K562 (cell line): ENCODE data around the gene YARS1. TPM values are rescaled to one million over a fixed set of nuclear protein-coding genes. Genes with fewer than 3 reads are reported as not detected.
A peak's percentile ranks its signal among the peaks of the same experiment; 100 is the strongest.

Experiments used
- ADNP ChIP-seq: fragments of 200-800 bp; sonication (Bioruptor generic); IDR thresholded peaks from 2 replicates; pipeline ENCODE4 v1.6.1; 2016; ENCODE audit warnings: missing genetic modification characterization, missing compliant biosample characterization
- ARID2 ChIP-seq: fragments of 450-650 bp; IDR thresholded peaks from 2 replicates; pipeline ENCODE4 v1.6.1; 2017; ENCODE audit warnings: antibody characterized with exemption, mild to moderate bottlenecking
- ARID3B ChIP-seq: fragments of 250-450 bp; sonication (Bioruptor Pico); IDR thresholded peaks from 2 replicates; pipeline ENCODE4 v1.4.0; 2020; ENCODE audit warnings: borderline replicate concordance
- BCOR ChIP-seq: fragments of 450-650 bp; IDR thresholded peaks from 2 replicates; pipeline ENCODE4 v1.6.1; 2016
- HNRNPK ChIP-seq: fragments of 200-400 bp; formaldehyde crosslinking; IDR thresholded peaks from one replicate; pipeline ENCODE4 v1.6.1; 2018; ENCODE audit warnings: mild to moderate bottlenecking, low read depth, low read length; ENCODE audit not compliant: poor library complexity, severe bottlenecking
- KHSRP ChIP-seq: fragments of 450-650 bp; IDR thresholded peaks from 2 replicates; pipeline ENCODE4 v1.6.1; 2017
- KLF10 ChIP-seq: fragments of 250-450 bp; sonication (Bioruptor Pico); IDR thresholded peaks from 2 replicates; pipeline ENCODE4 v1.6.1; 2021; ENCODE audit warnings: matching md5 sums
- MAZ ChIP-seq, 2 experiments: fragments of 450-650 bp in 1 of 2; sonication (generic) in 1 of 2; formaldehyde crosslinking; IDR thresholded peaks in 1 of 2; conservative IDR thresholded peaks in 1 of 2; 2 replicates each; pipeline versions ENCODE4 v1.4.0 to v1.5.0; 2020; ENCODE audit warnings: mild to moderate bottlenecking in 1 of 2, missing genetic modification reagents in 1 of 2
- MEF2A ChIP-seq: IDR thresholded peaks from 2 replicates; pipeline ENCODE4 v1.6.1; 2011; ENCODE audit warnings: low read depth, mild to moderate bottlenecking, low read length, moderate library complexity; ENCODE audit not compliant: control insufficient read depth
- MYC ChIP-seq, 2 experiments: fragments of 250-450 bp in 1 of 2; sonication (Bioruptor Pico) in 1 of 2; IDR thresholded peaks; 2 replicates each; pipeline versions ENCODE4 v1.5.1 to v1.6.1; 2012 to 2021; ENCODE audit warnings: low read depth in 2 of 2, borderline replicate concordance in 1 of 2, improper control_type of control experiment in 1 of 2, low read length in 1 of 2, mild to moderate bottlenecking in 1 of 2, moderate library complexity in 1 of 2
- NR2F6 ChIP-seq: fragments of 450-650 bp; formaldehyde crosslinking; IDR thresholded peaks from 2 replicates; pipeline ENCODE4 v1.4.0; 2020; ENCODE audit warnings: mild to moderate bottlenecking
- PML ChIP-seq: IDR thresholded peaks from 2 replicates; pipeline ENCODE4 v1.6.1; 2012; ENCODE audit warnings: low read length, inconsistent platforms
- SAFB2 ChIP-seq: fragments of 200-400 bp; formaldehyde crosslinking; IDR thresholded peaks from 2 replicates; pipeline ENCODE4 v1.6.1; 2018; ENCODE audit warnings: borderline replicate concordance, low read length, low read depth, moderate library complexity; ENCODE audit not compliant: severe bottlenecking
- SMAD1 ChIP-seq: fragments of 150-350 bp; IDR thresholded peaks from 2 replicates; pipeline ENCODE4 v1.6.1; 2014; ENCODE audit warnings: low read length, low read depth; ENCODE audit not compliant: partially characterized antibody
- SRSF7 ChIP-seq: fragments of 200-400 bp; formaldehyde crosslinking; optimal IDR thresholded peaks from 2 replicates; pipeline ENCODE3; 2017; ENCODE audit warnings: mild to moderate bottlenecking, low read depth, low read length
- STAT6 ChIP-seq: sonication (generic); formaldehyde crosslinking; IDR thresholded peaks from 2 replicates; pipeline ENCODE4 v1.8.1; 2023; ENCODE audit warnings: mild to moderate bottlenecking, missing genetic modification reagents
- TCF7L2 ChIP-seq: fragments of 150-350 bp; IDR thresholded peaks from 2 replicates; pipeline ENCODE4 v1.6.1; 2016; ENCODE audit warnings: low read depth, mild to moderate bottlenecking, low read length, moderate library complexity
- XRCC3 ChIP-seq: fragments of 450-650 bp; IDR thresholded peaks from 2 replicates; pipeline ENCODE4 v1.6.1; 2017; ENCODE audit warnings: mild to moderate bottlenecking, moderate library complexity
- ZNF174 ChIP-seq: fragments of 250-450 bp; sonication (Bioruptor Pico); IDR thresholded peaks from 2 replicates; pipeline ENCODE4 v1.4.0; 2020; ENCODE audit warnings: mild to moderate bottlenecking
- ZNF274 ChIP-seq: IDR thresholded peaks from 2 replicates; pipeline ENCODE4 v1.6.1; 2011; ENCODE audit warnings: low read depth, mild to moderate bottlenecking, low read length, moderate library complexity, borderline replicate concordance
- ZNF354B ChIP-seq: fragments of 250-450 bp; sonication (Bioruptor Pico); IDR thresholded peaks from 2 replicates; pipeline ENCODE4 v1.4.0; 2020
- ZNF408 ChIP-seq: fragments of 250-450 bp; sonication (Bioruptor Pico); IDR thresholded peaks from 2 replicates; pipeline ENCODE4 v1.4.0; 2020; ENCODE audit warnings: low read depth, mild to moderate bottlenecking, moderate library complexity
- ZNF561 ChIP-seq: fragments of 450-650 bp; formaldehyde crosslinking; conservative IDR thresholded peaks from 2 replicates; pipeline ENCODE4 v1.4.0; 2020; ENCODE audit warnings: mild to moderate bottlenecking, moderate library complexity
- ZNF583 ChIP-seq: fragments of 250-450 bp; sonication (Bioruptor Pico); IDR thresholded peaks from 2 replicates; pipeline ENCODE4 v1.4.0; 2020
- ZNF589 ChIP-seq: fragments of 200-800 bp; sonication (Bioruptor generic); IDR thresholded peaks from 2 replicates; pipeline ENCODE4 v1.6.1; 2016; ENCODE audit warnings: low read depth, missing genetic modification characterization, missing compliant biosample characterization
- polyA plus RNA-seq, 8 experiments: library from polyadenylated mRNA; depleted of rRNA in 4 of 8; stranded (reverse) in 5 of 8; unstranded in 3 of 8; fragments of >200 nt; fragmentation: Nextera tagmentation in 2 of 8; fragmentation: Illumina TruSeq in 1 of 8; extraction: Ambion mirVana in 2 of 8; extraction: Trizol in 1 of 8; gene quantifications; 2 replicates each; pipeline versions ENCODE4 v1.2.1 to v1.2.3, GENCODE V29; 2011 to 2014; ENCODE audit warnings: inconsistent platforms in 1 of 8, missing spikeins in 1 of 8
- total RNA-seq, 7 experiments: library from RNA; depleted of rRNA in 6 of 7; stranded (reverse); fragments of >200 nt in 6 of 7; fragmentation: Illumina TruSeq in 2 of 7; extraction: Trizol in 2 of 7; gene quantifications; 2 replicates each; pipeline versions ENCODE4 v1.2.1 to v1.2.3, GENCODE V29; 2011 to 2021; ENCODE audit warnings: low replicate concordance in 1 of 7
- TF ChIP-seq, protein P1 (sequence below): sonication (generic); formaldehyde crosslinking; IDR thresholded peaks from 2 replicates; pipeline ENCODE4 v1.8.1; 2023; ENCODE audit warnings: mild to moderate bottlenecking, missing genetic modification reagents

The YARS1 gene
- total and polyA plus RNA-seq, 9 of the 15 experiments (the other 6 are each of a cell fraction or from before 2014, with no cell fraction given) = 66.2 to 336 (median 201) TPM

- TF ChIP-seq SAFB2 (no peak), KHSRP (no peak), BCOR (no peak), MAZ (CRISPR knock-in tag; conservative IDR thresholded peaks at IDR 0.05 in 1 of 2, IDR thresholded peaks at IDR 0.05 in 1 of 2) (no peak), KLF10 (CRISPR knock-in tag) (no peak), ZNF589 (CRISPR knock-in tag) (no peak), ZNF274 (no peak), STAT6 (CRISPR knock-in tag) (no peak), ARID2 (no peak), TCF7L2 (no peak), MYC (IDR thresholded peaks at IDR 0.05; ENCODE audit: low read depth, low read length) (peak; percentile 50; the same call in 1 of the 2 replicates), MYC (CRISPR knock-in tag; IDR thresholded peaks at IDR 0.05; ENCODE audit: borderline replicate concordance, low read depth) (no peak), PML (no peak; the same call in 1 of the 2 replicates), ZNF174 (CRISPR knock-in tag) (no peak), ZNF354B (no peak), ARID3B (CRISPR knock-in tag) (no peak), ADNP (tag) (no peak), NR2F6 (CRISPR knock-in tag) (no peak), ZNF583 (CRISPR knock-in tag) (no peak), HNRNPK (no peak), ZNF408 (CRISPR knock-in tag) (no peak), MEF2A (no peak), ZNF561 (CRISPR knock-in tag) (no peak), SMAD1 (no peak), SRSF7 (no peak), XRCC3 (no peak)
- TF ChIP-seq, protein P1, sequence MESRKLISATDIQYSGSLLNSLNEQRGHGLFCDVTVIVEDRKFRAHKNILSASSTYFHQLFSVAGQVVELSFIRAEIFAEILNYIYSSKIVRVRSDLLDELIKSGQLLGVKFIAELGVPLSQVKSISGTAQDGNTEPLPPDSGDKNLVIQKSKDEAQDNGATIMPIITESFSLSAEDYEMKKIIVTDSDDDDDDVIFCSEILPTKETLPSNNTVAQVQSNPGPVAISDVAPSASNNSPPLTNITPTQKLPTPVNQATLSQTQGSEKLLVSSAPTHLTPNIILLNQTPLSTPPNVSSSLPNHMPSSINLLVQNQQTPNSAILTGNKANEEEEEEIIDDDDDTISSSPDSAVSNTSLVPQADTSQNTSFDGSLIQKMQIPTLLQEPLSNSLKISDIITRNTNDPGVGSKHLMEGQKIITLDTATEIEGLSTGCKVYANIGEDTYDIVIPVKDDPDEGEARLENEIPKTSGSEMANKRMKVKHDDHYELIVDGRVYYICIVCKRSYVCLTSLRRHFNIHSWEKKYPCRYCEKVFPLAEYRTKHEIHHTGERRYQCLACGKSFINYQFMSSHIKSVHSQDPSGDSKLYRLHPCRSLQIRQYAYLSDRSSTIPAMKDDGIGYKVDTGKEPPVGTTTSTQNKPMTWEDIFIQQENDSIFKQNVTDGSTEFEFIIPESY (CRISPR knock-in tag) = no peak
Measured at GRCh38 chr1:32755810-32756159, 61.4 kb downstream of the YARS1 start (continued).
